ENCODE data around the gene BTF3L4. TPM values are rescaled to one million over a fixed set of nuclear protein-coding genes. Genes with fewer than 3 reads are reported as not detected.

The BTF3L4 gene
- total RNA-seq, 1 donor from 2014 or later, result 33.8 TPM

- no peaks in the 10 kb centered on the region for H3K9me3 ChIP-seq
- no peak for TF ChIP-seq CTCF (IDR thresholded peaks at IDR 0.05)
- ATAC-seq, result no peak
- no peak overlapping the region for H3K27ac ChIP-seq
- H3K4me1 ChIP-seq, result no peaks in the 10 kb centered on the region
- no peaks in the 10 kb centered on the region for H3K27me3 ChIP-seq (ENCODE audit: low read depth)
- DNase-seq, result no peak
- H3K36me3 ChIP-seq, result no peaks in the 10 kb centered on the region
- H3K4me3 ChIP-seq, result no peak overlapping the region
- intact Hi-C loops (cut with DNase I), result loop anchor here (10.0 kb wide), 1 partner anchor 175 kb away; no protein-coding TSS in a partner anchor
Measured at GRCh38 chr1:52119301-52120079, 63.4 kb downstream of the BTF3L4 start.

GRCh38 chr1:52122384-52122783 is 66.3 kb downstream of the BTF3L4 start:
- Histone ChIP-seq H3K4me1 (no peaks in the 10 kb centered on the region), H3K27ac (no peak overlapping the region), H3K36me3 (no peaks in the 10 kb centered on the region), H3K4me3 (no peak overlapping the region), H3K9me3 (no peaks in the 10 kb centered on the region), H3K27me3 (ENCODE audit: low read depth) (peaks cover 7% of the 10 kb centered on the region)
- no peak for TF ChIP-seq CTCF (IDR thresholded peaks at IDR 0.05)
- ATAC-seq (no peak), DNase-seq (no peak)
- intact Hi-C loops (cut with DNase I), result loop anchor here (10.0 kb wide), 1 partner anchor 172 kb away; no protein-coding TSS in a partner anchor

GRCh38 chr1:52123622-52124021 is 67.5 kb downstream of the BTF3L4 start:
- intact Hi-C loops (cut with DNase I), result loop anchor here (10.0 kb wide), 1 partner anchor 171 kb away; no protein-coding TSS in a partner anchor
- H3K36me3 ChIP-seq, result no peaks in the 10 kb centered on the region
- ATAC-seq, result no peak

GRCh38 chr1:52125736-52126359 is 69.8 kb downstream of the BTF3L4 start:
- Histone ChIP-seq H3K9me3 (no peaks in the 10 kb centered on the region), H3K4me3 (no peak overlapping the region), H3K27ac (no peak overlapping the region), H3K36me3 (no peaks in the 10 kb centered on the region), H3K27me3 (ENCODE audit: low read depth) (peaks cover 7% of the 10 kb centered on the region), H3K4me1 (no peaks in the 10 kb centered on the region)
- no peak for DNase-seq
- no peak for TF ChIP-seq CTCF (IDR thresholded peaks at IDR 0.05)
- no peak for ATAC-seq
- intact Hi-C loops (cut with DNase I), result loop anchor here (10.0 kb wide), 1 partner anchor 169 kb away; no protein-coding TSS in a partner anchor

More at GRCh38 chr1:52123622-52124021, 67.5 kb downstream of the BTF3L4 start:
- no peak for TF ChIP-seq CTCF (IDR thresholded peaks at IDR 0.05)
- H3K4me3 ChIP-seq, result no peak overlapping the region
- H3K27me3 ChIP-seq (ENCODE audit: low read depth), result peaks cover 7% of the 10 kb centered on the region
- H3K27ac ChIP-seq, result no peak overlapping the region
- H3K4me1 ChIP-seq, result no peaks in the 10 kb centered on the region
- H3K9me3 ChIP-seq, result no peaks in the 10 kb centered on the region
- DNase-seq, result no peak

GRCh38 chr1:52127181-52128180 is 71.4 kb downstream of the BTF3L4 start:
- no peak overlapping the region for H3K27ac ChIP-seq
- no peak overlapping the region for H3K4me3 ChIP-seq
- ATAC-seq (peak; percentile 76 to 84), DNase-seq (no peak)
- peaks cover 7% of the 10 kb centered on the region for H3K27me3 ChIP-seq (ENCODE audit: low read depth)
- H3K9me3 ChIP-seq, result no peaks in the 10 kb centered on the region
- intact Hi-C loops (cut with DNase I), result loop anchor here (10.0 kb wide), 1 partner anchor 167 kb away; no protein-coding TSS in a partner anchor
- H3K4me1 ChIP-seq, result no peaks in the 10 kb centered on the region
- TF ChIP-seq CTCF (IDR thresholded peaks at IDR 0.05), result peak; percentile 75
- no peaks in the 10 kb centered on the region for H3K36me3 ChIP-seq

Measured in lower lobe of right lung (tissue), 2 donors.